HepG2 (cell line): ENCODE measurements around the gene RAD51C. TPM values are rescaled to one million over a fixed set of nuclear protein-coding genes. Genes with fewer than 3 reads are reported as not detected.

ENCODE experiments used
- AKNA ChIP-seq: sonication (generic); formaldehyde crosslinking; IDR thresholded peaks from 2 replicates; pipeline ENCODE4 v1.4.0; 2020; ENCODE audit warnings: missing genetic modification reagents, borderline replicate concordance
- FOXA1 ChIP-seq, 2 experiments: fragments of 450-650 bp in 1 of 2; sonication (generic) in 1 of 2; formaldehyde crosslinking in 1 of 2; IDR thresholded peaks; 2 replicates each; pipeline versions ENCODE4 v1.4.0 to v1.6.1; 2016 to 2020; ENCODE audit warnings: missing genetic modification reagents in 1 of 2
- HDAC2 ChIP-seq: sonication (generic); formaldehyde crosslinking; IDR thresholded peaks from 2 replicates; pipeline ENCODE4 v1.4.0; 2020; ENCODE audit warnings: missing genetic modification reagents
- IKZF4 ChIP-seq: sonication (generic); formaldehyde crosslinking; IDR thresholded peaks from 2 replicates; pipeline ENCODE4 v1.5.1; 2020; ENCODE audit warnings: borderline replicate concordance, mild to moderate bottlenecking, low read depth, missing genetic modification reagents; ENCODE audit errors: not compliant biosample characterization
- KLF6 ChIP-seq: IDR thresholded peaks from 2 replicates; pipeline ENCODE4 v1.8.0; 2016; ENCODE audit warnings: missing biosample characterization, missing genetic modification reagents
- LBX2 ChIP-seq: sonication (generic); formaldehyde crosslinking; IDR thresholded peaks from 2 replicates; pipeline ENCODE4 v1.5.0; 2020; ENCODE audit warnings: missing genetic modification reagents, mild to moderate bottlenecking, borderline replicate concordance
- PPARG ChIP-seq: conservative IDR thresholded peaks from 2 replicates; pipeline ENCODE4 v1.6.1; 2016; ENCODE audit warnings: missing biosample characterization, missing genetic modification reagents
- SATB2 ChIP-seq: sonication (generic); formaldehyde crosslinking; IDR thresholded peaks from 2 replicates; pipeline ENCODE4 v1.5.0; 2020; ENCODE audit warnings: missing genetic modification reagents
- SNAI1 ChIP-seq: sonication (generic); formaldehyde crosslinking; IDR thresholded peaks from 2 replicates; pipeline ENCODE4 v1.5.0; 2020; ENCODE audit warnings: mild to moderate bottlenecking, missing genetic modification reagents, borderline replicate concordance
- SSRP1 ChIP-seq: IDR thresholded peaks from 2 replicates; pipeline ENCODE4 v1.6.1; 2016; ENCODE audit warnings: control low read depth
- TOE1 ChIP-seq: sonication (generic); formaldehyde crosslinking; IDR thresholded peaks from 2 replicates; pipeline ENCODE4 v1.4.0; 2020; ENCODE audit warnings: mild to moderate bottlenecking, missing genetic modification reagents
- ZBTB1 ChIP-seq: sonication (generic); formaldehyde crosslinking; IDR thresholded peaks from 2 replicates; pipeline ENCODE4 v1.4.0; 2020; ENCODE audit warnings: missing genetic modification reagents, borderline replicate concordance
- ZNF280B ChIP-seq: sonication (generic); formaldehyde crosslinking; IDR thresholded peaks from 2 replicates; pipeline ENCODE4 v1.5.0; 2020; ENCODE audit warnings: missing genetic modification reagents, mild to moderate bottlenecking, borderline replicate concordance
- ZNF563 ChIP-seq: sonication (generic); formaldehyde crosslinking; IDR thresholded peaks from 2 replicates; pipeline ENCODE4 v1.8.0; 2022; ENCODE audit warnings: mild to moderate bottlenecking, moderate library complexity, missing genetic modification reagents
- ZNF770 ChIP-seq: sonication (generic); formaldehyde crosslinking; IDR thresholded peaks from 2 replicates; pipeline ENCODE4 v1.5.0; 2020; ENCODE audit warnings: mild to moderate bottlenecking, missing genetic modification reagents
- ZXDC ChIP-seq: sonication (generic); formaldehyde crosslinking; IDR thresholded peaks from 2 replicates; pipeline ENCODE4 v1.5.0; 2020; ENCODE audit warnings: mild to moderate bottlenecking, missing genetic modification reagents
- polyA plus RNA-seq, 8 experiments: library from polyadenylated mRNA; depleted of rRNA in 3 of 8; stranded (reverse) in 7 of 8; unstranded in 1 of 8; fragments of >200 nt; fragmentation: Illumina TruSeq in 4 of 8; extraction: Trizol in 4 of 8; gene quantifications; 2 replicates each; pipeline versions ENCODE4 v1.2.1 to v1.2.3, GENCODE V29; 2011 to 2016; ENCODE audit warnings: low read depth in 4 of 8, missing spikeins in 1 of 8, mixed read lengths in 1 of 8; ENCODE audit not compliant: insufficient read depth in 1 of 8
- total RNA-seq, 5 experiments: library from RNA; depleted of rRNA; stranded (reverse); fragments of >200 nt; fragmentation: Illumina TruSeq; extraction: Trizol; gene quantifications; 2 replicates each; pipeline ENCODE4 v1.2.3, GENCODE V29; 2016; ENCODE audit warnings: low read depth in 1 of 5

The RAD51C gene
- total and polyA plus RNA-seq, 2 of the 13 experiments (the other 11 are each of a cell fraction or from before 2014, with no cell fraction given): 38.5 to 106 TPM

GRCh38 chr17:58692239-58693055, at the start of gene RAD51C (continued):
- TF ChIP-seq AKNA (CRISPR knock-in tag): peak; percentile 98
- TF ChIP-seq ZXDC (CRISPR knock-in tag): no peak; the same call in 1 of the 2 replicates
- TF ChIP-seq ZNF770 (CRISPR knock-in tag): peak; percentile 59
- no peak for TF ChIP-seq SSRP1
- peak; percentile 98 for TF ChIP-seq KLF6
- peak; percentile 97 for TF ChIP-seq SATB2
- peak; percentile 89; the same call in 1 of the 2 replicates for TF ChIP-seq SNAI1 (CRISPR knock-in tag)
- peak; percentile 77 for TF ChIP-seq PPARG (CRISPR knock-in tag)
- peak; percentile 98 for TF ChIP-seq ZNF563
- TF ChIP-seq FOXA1 (IDR thresholded peaks at IDR 0.05): no peak
- TF ChIP-seq FOXA1 (CRISPR knock-in tag; IDR thresholded peaks at IDR 0.05): peak; percentile 59
- peak; percentile 93 for TF ChIP-seq ZNF280B (CRISPR knock-in tag)
- peak; percentile 96 for TF ChIP-seq IKZF4 (CRISPR knock-in tag)
- TF ChIP-seq TOE1 (CRISPR knock-in tag): peak; percentile 92; the same call in 1 of the 2 replicates
- no peak for TF ChIP-seq ZBTB1
- peak; percentile 87; the same call in 1 of the 2 replicates for TF ChIP-seq LBX2 (CRISPR knock-in tag)
- 0 out of 2 replicates have a peak, but pooled peaks have one; percentile 33 for TF ChIP-seq HDAC2 (CRISPR knock-in tag)
